GM23248 (cell line): ENCODE results near the gene GNPTAB. TPM values are rescaled to one million over a fixed set of nuclear protein-coding genes. Genes with fewer than 3 reads are reported as not detected.

ENCODE experiments used
- DNase-seq: peaks from one replicate; pipeline ENCODE4 v3.0.0-alpha.2; 2015
- H2AFZ ChIP-seq: fragments of 200-600 bp; sonication (generic); 2 replicates; pipeline ENCODE4 v1.6.1; 2016; ENCODE audit warnings: antibody characterized with exemption
- H3F3A ChIP-seq: fragments of 200-600 bp; sonication (generic); 2 replicates; pipeline ENCODE4 v1.6.1; 2016; ENCODE audit warnings: mild to moderate bottlenecking, antibody characterized with exemption, mixed run types; ENCODE audit not compliant: insufficient read depth
- H3K27ac ChIP-seq: fragments of 200-600 bp; sonication (generic); 2 replicates; pipeline ENCODE4 v1.5.1; 2016; ENCODE audit warnings: mild to moderate bottlenecking
- H3K27me3 ChIP-seq: fragments of 200-600 bp; sonication (generic); replicated peaks from 2 replicates; pipeline ENCODE4 v1.6.1; 2016; ENCODE audit warnings: mild to moderate bottlenecking; ENCODE audit not compliant: insufficient read depth
- H3K36me3 ChIP-seq: fragments of 200-600 bp; sonication (generic); 2 replicates; pipeline ENCODE4 v1.6.1; 2016; ENCODE audit warnings: low read depth, mild to moderate bottlenecking
- H3K4me1 ChIP-seq: fragments of 200-600 bp; sonication (generic); 2 replicates; pipeline ENCODE4 v1.6.1; 2016; ENCODE audit warnings: mild to moderate bottlenecking; ENCODE audit not compliant: insufficient read depth
- H3K4me2 ChIP-seq: fragments of 200-600 bp; sonication (generic); one replicate; pipeline ENCODE4 v1.6.1; 2016; ENCODE audit warnings: mild to moderate bottlenecking; ENCODE audit not compliant: unreplicated experiment
- H3K4me3 ChIP-seq: fragments of 200-600 bp; sonication (generic); 2 replicates; pipeline ENCODE4 v1.5.1; 2016; ENCODE audit warnings: mild to moderate bottlenecking
- H3K79me2 ChIP-seq: fragments of 200-600 bp; sonication (generic); 2 replicates; pipeline ENCODE4 v1.6.1; 2016; ENCODE audit warnings: mild to moderate bottlenecking; ENCODE audit not compliant: insufficient read depth
- H3K9ac ChIP-seq: fragments of 200-600 bp; sonication (generic); 2 replicates; pipeline ENCODE4 v1.6.1; 2016; ENCODE audit warnings: mild to moderate bottlenecking
- H3K9me2 ChIP-seq: fragments of 200-600 bp; sonication (generic); 2 replicates; pipeline ENCODE4 v1.6.1; 2016; ENCODE audit warnings: mixed run types, mild to moderate bottlenecking, moderate library complexity; ENCODE audit not compliant: insufficient read depth
- H3K9me3 ChIP-seq: fragments of 200-600 bp; sonication (generic); one replicate; pipeline ENCODE4 v1.6.1; 2017; ENCODE audit warnings: low read depth
- H4K20me1 ChIP-seq: fragments of 200-600 bp; sonication (generic); 2 replicates; pipeline ENCODE4 v1.6.0; 2016; ENCODE audit not compliant: insufficient read depth
- EZH2 ChIP-seq: fragments of 200-600 bp; sonication (generic); IDR thresholded peaks from 2 replicates; pipeline ENCODE4 v1.6.1; 2018; ENCODE audit warnings: antibody characterized with exemption, mild to moderate bottlenecking; ENCODE audit not compliant: insufficient read depth, poor library complexity, severe bottlenecking
- EZH2phosphoT487 ChIP-seq: fragments of 200-600 bp; sonication (generic); IDR thresholded peaks from 2 replicates; pipeline ENCODE4 v1.6.1; 2018; ENCODE audit warnings: antibody characterized with exemption, moderate library complexity, mild to moderate bottlenecking, low read depth; ENCODE audit not compliant: insufficient read depth
- WGBS, 2 experiments: methylation state at CpG; one replicate each; pipeline ENCODE4 v1.1.6; 2015 to 2017; ENCODE audit warnings: low lambda C conversion rate in 2 of 2, low coverage in 1 of 2; ENCODE audit errors: missing lambda C conversion rate in 2 of 2; 5-methylcytosine and 5-hydroxymethylcytosine counted together
- in situ Hi-C: fragments of 300-500 bp; cut with MboI; formaldehyde crosslinking; loops from 2 replicates; pipeline ENCODE4 v1.15.0; 2020
- polyA plus RNA-seq: library from polyadenylated mRNA; unstranded; fragments of >200 nt; fragmentation: Nextera tagmentation; extraction: Ambion mirVana; gene quantifications from 2 replicates; pipeline ENCODE4 v1.2.1, GENCODE V29; 2016
- total RNA-seq: library from RNA; depleted of rRNA; stranded (reverse); fragments of >200 nt; shearing (Covaris generic); gene quantifications from 2 replicates; pipeline ENCODE4 v1.2.3, GENCODE V29; 2014; rRNA removed

GNPTAB gene
- total RNA-seq (23.3 and 26.6 TPM in 2 replicates), polyA plus RNA-seq (20.6 and 21.9 TPM in 2 replicates)

DNA sequence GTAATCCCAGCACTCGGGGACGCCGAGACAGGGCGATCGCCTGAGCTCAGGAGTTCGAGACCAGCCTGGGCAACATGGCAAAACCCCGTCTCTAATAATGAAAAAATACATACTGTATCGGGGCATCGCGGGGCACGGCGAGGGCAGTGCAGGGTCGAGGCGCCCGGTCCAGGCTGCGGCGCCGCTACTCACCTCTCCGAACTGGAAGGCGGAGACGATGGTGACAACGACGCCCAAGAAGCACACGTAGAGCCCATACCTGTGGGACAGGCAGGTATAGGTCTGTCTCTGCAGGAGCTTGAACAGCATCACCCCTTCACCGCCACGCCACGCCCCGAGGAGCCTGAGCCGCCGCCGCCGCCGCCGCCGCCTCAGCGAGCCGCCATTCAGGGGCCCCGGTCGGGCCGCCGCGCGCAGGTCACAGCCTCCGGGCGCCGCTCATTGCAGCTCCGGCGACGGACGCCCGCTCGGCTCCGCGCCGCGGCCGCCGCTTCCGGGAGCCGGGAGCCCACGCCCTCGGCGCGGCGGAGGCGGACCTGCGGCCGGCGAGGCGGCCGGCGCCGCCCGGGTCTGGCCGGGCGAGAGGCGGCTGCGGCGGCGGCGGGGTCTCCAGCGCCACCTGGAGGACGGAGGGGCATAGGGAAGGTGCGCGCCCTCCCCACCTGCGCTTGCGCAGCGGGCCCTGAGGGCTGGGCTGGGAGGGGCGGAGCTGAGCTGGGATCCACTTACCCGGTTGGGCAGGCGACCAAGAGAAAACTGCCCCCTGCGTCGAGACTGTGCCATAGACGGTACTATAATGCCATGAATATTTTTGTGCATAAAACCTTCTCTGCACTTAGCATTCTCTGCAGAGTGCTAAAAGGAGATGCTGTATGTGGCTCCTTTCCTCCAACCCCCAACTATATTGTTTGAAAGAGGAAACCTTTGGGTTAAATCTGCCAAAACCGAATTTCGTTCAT lies at the start of gene GNPTAB:
TSS of gene GNPTAB (minus strand) at position 593 of the 959 bp plus-strand sequence. CDS start at position 309, 284 bp downstream.
- H4K20me1 ChIP-seq = no peaks in the 10 kb centered on the region
- no peak within 1 kb of the TSS for H3K27ac ChIP-seq
- H3K9ac ChIP-seq = peak within 1 kb of the TSS; percentile 84
- peak within 1 kb of the TSS; percentile 82 for H3K4me3 ChIP-seq
- peak; percentile 96 for DNase-seq
- in situ Hi-C loops = loop anchor here (5.0 kb wide), 1 partner anchor 53 kb away; no protein-coding TSS in a partner anchor
- H3F3A ChIP-seq = no peaks in the 10 kb centered on the region
- no peaks in the 10 kb centered on the region for H3K9me3 ChIP-seq
- no peaks in the 10 kb centered on the region for H3K27me3 ChIP-seq
- WGBS, 2 experiments = 1% methylated on average over 83 of the region's 96 CpGs
- peak within 1 kb of the TSS; percentile 93 for H3K4me2 ChIP-seq
- H3K79me2 ChIP-seq = peaks cover 31% of the 10 kb centered on the region
- H3K9me2 ChIP-seq = no peaks in the 10 kb centered on the region
- peaks cover 4% of the 10 kb centered on the region; the same call in 1 of the 2 replicates for H3K4me1 ChIP-seq
- H3K36me3 ChIP-seq = no peaks in the 10 kb centered on the region
- TF ChIP-seq EZH2 (no peak), EZH2phosphoT487 (no peak)
- peak within 1 kb of the TSS; percentile 95 for H2AFZ ChIP-seq

DNA sequence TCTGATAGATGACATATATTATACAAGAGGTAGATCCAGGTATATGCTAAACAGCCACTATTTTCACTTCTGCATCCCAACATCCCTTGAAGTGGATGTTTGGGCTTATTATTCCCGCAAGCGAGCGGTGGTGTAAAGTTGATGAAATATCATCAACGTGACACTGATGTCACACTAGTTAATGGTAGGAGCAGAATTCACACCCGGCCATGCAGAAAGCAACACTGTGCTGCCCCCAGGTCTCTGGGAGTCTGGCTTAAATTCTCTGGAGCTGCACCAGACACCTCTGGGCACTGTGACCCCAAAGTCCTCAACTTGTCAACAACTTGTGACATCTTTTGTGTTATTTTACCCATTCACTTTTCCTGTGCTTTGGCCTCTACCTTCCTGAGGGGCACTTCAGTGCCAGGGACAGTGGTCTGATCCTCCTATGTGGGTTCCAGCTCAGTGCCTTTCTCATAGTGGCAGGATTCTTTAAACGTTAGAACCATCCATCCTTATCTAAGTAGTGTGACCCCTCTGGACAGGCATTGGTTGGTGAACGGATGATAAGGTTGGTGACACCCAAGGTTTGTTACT lies 47.6 kb upstream of the GNPTAB start:
- Histone ChIP-seq H3K27me3 (no peaks in the 10 kb centered on the region), H3F3A (peaks cover 13% of the 10 kb centered on the region), H3K4me3 (peak overlapping the region; percentile 83), H2AFZ (peak overlapping the region; percentile 82), H3K27ac (peak overlapping the region; percentile 86), H3K4me2 (peak overlapping the region; percentile 91), H3K36me3 (0 out of 2 replicates have a peak, but pooled peaks cover 13% of the 10 kb centered on the region), H3K9me2 (no peaks in the 10 kb centered on the region), H3K79me2 (peaks cover 53% of the 10 kb centered on the region), H3K4me1 (peaks cover 14% of the 10 kb centered on the region), H3K9ac (peak overlapping the region; percentile 87), H3K9me3 (no peaks in the 10 kb centered on the region), H4K20me1 (no peaks in the 10 kb centered on the region)
- in situ Hi-C loops = no loop called here
- DNase-seq = peak; percentile 45
- WGBS, 2 experiments = 18 to 19% methylated on average over 7 of the region's 7 CpGs
- TF ChIP-seq EZH2phosphoT487 = no peak
- TF ChIP-seq EZH2 = no peak

DNA sequence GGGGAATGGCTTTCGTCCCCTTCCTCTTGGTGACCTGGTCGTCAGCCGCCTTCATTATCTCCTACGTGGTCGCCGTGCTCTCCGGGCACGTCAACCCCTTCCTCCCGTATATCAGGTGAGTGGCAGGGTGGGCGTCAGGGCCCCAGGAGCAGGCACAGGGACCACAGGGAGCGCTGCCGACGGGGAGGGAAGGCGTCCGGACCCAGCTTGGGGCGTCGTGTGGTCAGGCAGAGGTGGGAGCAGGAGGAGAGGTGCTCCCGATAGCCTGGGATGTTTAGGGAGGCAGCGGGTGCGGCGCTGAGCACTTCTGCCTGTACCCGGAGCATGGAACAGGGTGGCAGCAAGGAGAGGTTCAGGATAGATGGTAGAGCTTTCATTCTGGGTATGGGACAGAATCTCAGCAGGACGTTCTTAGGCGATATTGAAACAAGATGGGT lies 47.1 kb upstream of the GNPTAB start:
- peak; percentile 62 for DNase-seq

More for the DNA sequence above, 47.1 kb upstream of the GNPTAB start:
- TF ChIP-seq EZH2phosphoT487 (no peak), EZH2 (no peak)
- Histone ChIP-seq H3K27ac (peak overlapping the region; percentile 86), H3K4me1 (peaks cover 14% of the 10 kb centered on the region), H2AFZ (peak overlapping the region; percentile 82), H3K4me2 (peak overlapping the region; percentile 91), H3K9me3 (no peaks in the 10 kb centered on the region), H3K9me2 (no peaks in the 10 kb centered on the region), H3K79me2 (peaks cover 48% of the 10 kb centered on the region), H3K36me3 (0 out of 2 replicates have a peak, but pooled peaks cover 12% of the 10 kb centered on the region), H3K27me3 (no peaks in the 10 kb centered on the region), H3K4me3 (peak overlapping the region; percentile 83), H3F3A (peaks cover 13% of the 10 kb centered on the region), H3K9ac (peak overlapping the region; percentile 87), H4K20me1 (no peaks in the 10 kb centered on the region)
- in situ Hi-C loops = no loop called here
- 1 to 2% methylated on average over 23 to 24 of the region's 24 CpGs for WGBS, 2 experiments
